Retinal pigment epithelial cell (primary cell): ENCODE data around the gene ILK.

Experiments
- DNase-seq: peaks from one replicate; pipeline ENCODE4 v3.0.0-alpha.2; 2010; ENCODE audit warnings: low read depth
- H3K4me3 ChIP-seq: 2 replicates; pipeline ENCODE4 v1.5.1; 2011; ENCODE audit warnings: mild to moderate bottlenecking, low read length, control low read depth, moderate library complexity
- TF ChIP-seq, protein P1 (sequence below): conservative IDR thresholded peaks from 2 replicates; pipeline ENCODE4 v1.5.1; 2011; ENCODE audit warnings: low read depth, low read length, control low read depth, inconsistent platforms

The ILK gene

DNA sequence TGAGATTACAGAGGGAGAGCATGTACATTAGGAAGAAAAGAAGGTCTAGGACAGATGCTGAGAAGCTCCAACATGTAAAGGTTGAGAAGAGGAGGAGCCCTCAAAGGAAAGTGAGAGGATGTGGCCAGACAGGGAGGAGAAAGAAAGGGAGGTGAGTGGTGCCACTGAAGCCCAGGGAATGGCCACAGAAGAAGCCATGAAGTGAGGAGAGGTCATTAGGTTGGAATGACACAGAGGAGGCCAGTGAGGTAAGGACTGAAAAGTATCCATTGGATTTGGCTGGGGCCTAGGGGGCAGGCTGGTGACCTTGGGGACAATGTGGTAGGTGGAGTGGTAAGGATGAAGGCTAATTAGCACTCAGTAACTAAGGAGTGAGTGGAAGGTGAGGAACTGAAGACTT lies 55.1 kb downstream of the ILK start:
- no peak for DNase-seq

More for the DNA sequence above, 55.1 kb downstream of the ILK start:
- H3K4me3 ChIP-seq, result no peak overlapping the region
- TF ChIP-seq, protein P1, sequence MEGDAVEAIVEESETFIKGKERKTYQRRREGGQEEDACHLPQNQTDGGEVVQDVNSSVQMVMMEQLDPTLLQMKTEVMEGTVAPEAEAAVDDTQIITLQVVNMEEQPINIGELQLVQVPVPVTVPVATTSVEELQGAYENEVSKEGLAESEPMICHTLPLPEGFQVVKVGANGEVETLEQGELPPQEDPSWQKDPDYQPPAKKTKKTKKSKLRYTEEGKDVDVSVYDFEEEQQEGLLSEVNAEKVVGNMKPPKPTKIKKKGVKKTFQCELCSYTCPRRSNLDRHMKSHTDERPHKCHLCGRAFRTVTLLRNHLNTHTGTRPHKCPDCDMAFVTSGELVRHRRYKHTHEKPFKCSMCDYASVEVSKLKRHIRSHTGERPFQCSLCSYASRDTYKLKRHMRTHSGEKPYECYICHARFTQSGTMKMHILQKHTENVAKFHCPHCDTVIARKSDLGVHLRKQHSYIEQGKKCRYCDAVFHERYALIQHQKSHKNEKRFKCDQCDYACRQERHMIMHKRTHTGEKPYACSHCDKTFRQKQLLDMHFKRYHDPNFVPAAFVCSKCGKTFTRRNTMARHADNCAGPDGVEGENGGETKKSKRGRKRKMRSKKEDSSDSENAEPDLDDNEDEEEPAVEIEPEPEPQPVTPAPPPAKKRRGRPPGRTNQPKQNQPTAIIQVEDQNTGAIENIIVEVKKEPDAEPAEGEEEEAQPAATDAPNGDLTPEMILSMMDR, result no peak
